OCI-LY3 (cell line): ENCODE data around the gene HMCN1.

Source experiments
- CTCF ChIP-seq: fragments of 200-600, 300-600 bp; sonication (generic); IDR thresholded peaks from 2 replicates; pipeline ENCODE4 v1.5.1; 2014; ENCODE audit warnings: antibody characterized with exemption, low read length, low read depth
- EZH2phosphoT487 ChIP-seq: fragments of 200-600 bp; shearing (Covaris generic); IDR thresholded peaks from 2 replicates; pipeline ENCODE4 v1.6.1; 2018; ENCODE audit warnings: antibody characterized with exemption, mixed run types, low read depth

DNA sequence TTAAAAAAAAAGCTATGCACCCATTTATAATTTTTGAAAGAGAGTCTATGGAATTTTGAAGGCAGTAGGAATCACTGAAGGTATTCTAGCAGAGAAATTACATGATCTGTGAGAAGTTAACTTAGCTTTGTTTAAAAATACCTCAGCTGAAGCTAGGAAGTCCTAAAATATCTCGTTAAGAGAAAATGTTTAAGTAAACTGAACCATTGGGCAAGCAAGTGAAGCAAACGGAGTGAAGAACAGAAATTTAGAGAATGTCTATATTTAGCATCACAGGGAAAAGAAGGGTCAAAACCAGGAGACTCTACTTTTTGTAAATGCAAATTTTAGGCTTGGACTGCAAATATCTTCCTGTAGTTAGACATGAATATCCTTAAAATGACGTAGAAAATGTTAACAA, 230.8 kb downstream of the HMCN1 start:
- no peak for TF ChIP-seq CTCF
- no peak for TF ChIP-seq EZH2phosphoT487
